Fibroblast of skin of right biceps (primary cell): ENCODE measurements around the gene GSTM5.
"Not testable (repeated sequence)": the region's sequence is repeated elsewhere in the genome, so short reads cannot be mapped to it uniquely, and the experiment has no call there.

Experiments used
- DNase-seq: peaks from one replicate; pipeline ENCODE4 v3.0.0-alpha.2; 2013

The GSTM5 gene

GRCh38 chr1:109697861-109698260, 14.2 kb upstream of the GSTM5 start:
- not testable (repeated sequence) for DNase-seq

- DNase-seq: not testable (repeated sequence)
These were observed 9.1 kb upstream of the GSTM5 start for GRCh38 chr1:109702940-109703339.

- no peak for DNase-seq
These were observed 7.9 kb upstream of the GSTM5 start for GRCh38 chr1:109704173-109704572.

GRCh38 chr1:109705411-109705810, 6.6 kb upstream of the GSTM5 start:
- DNase-seq: no peak

- not testable (repeated sequence) for DNase-seq
These were observed 3.1 kb upstream of the GSTM5 start for GRCh38 chr1:109708949-109709348.

GRCh38 chr1:109709822-109710221, 2.2 kb upstream of the GSTM5 start:
- DNase-seq: not testable (repeated sequence)

- no peak for DNase-seq
These were observed 342 bp downstream of the GSTM5 start for GRCh38 chr1:109712321-109712864.

GRCh38 chr1:109713636-109714035, 1.6 kb downstream of the GSTM5 start:
- no peak for DNase-seq

GRCh38 chr1:109714661-109715372, 2.8 kb downstream of the GSTM5 start:
- no peak for DNase-seq

GRCh38 chr1:109716121-109716520, 4.1 kb downstream of the GSTM5 start:
- DNase-seq: no peak

- DNase-seq: no peak
These were observed 4.6 kb downstream of the GSTM5 start for GRCh38 chr1:109716570-109717090.

GRCh38 chr1:109717729-109718128, 5.7 kb downstream of the GSTM5 start:
- DNase-seq: no peak

GRCh38 chr1:109718495-109718894, 6.4 kb downstream of the GSTM5 start:
- DNase-seq: peak; percentile 14

- DNase-seq: peak; percentile 57
These were observed 7.3 kb downstream of the GSTM5 start for GRCh38 chr1:109719337-109719837.

- DNase-seq: peak; percentile 15
These were observed 9.0 kb downstream of the GSTM5 start for GRCh38 chr1:109721042-109721441.

- DNase-seq: no peak
These were observed 9.9 kb downstream of the GSTM5 start for GRCh38 chr1:109721971-109722370.

GRCh38 chr1:109722908-109723691, 11.0 kb downstream of the GSTM5 start:
- peak; percentile 45 for DNase-seq

- no peak for DNase-seq
These were observed 12.9 kb downstream of the GSTM5 start for GRCh38 chr1:109724933-109725332.

GRCh38 chr1:109725510-109725909, 13.5 kb downstream of the GSTM5 start:
- no peak for DNase-seq

GRCh38 chr1:109726007-109726406, 14.0 kb downstream of the GSTM5 start:
- DNase-seq: no peak

- DNase-seq: no peak
These were observed 14.8 kb downstream of the GSTM5 start for GRCh38 chr1:109726728-109727373.

- DNase-seq: no peak
These were observed 16.8 kb downstream of the GSTM5 start for GRCh38 chr1:109728870-109729269.

GRCh38 chr1:109730666-109731065, 18.6 kb downstream of the GSTM5 start:
- no peak for DNase-seq
